NCI-H345 treated with DMSO at 0.1 percent for 48 hours (cell line): ENCODE data around the gene PDLIM3.
"Not testable (repeated sequence)": the region's sequence is repeated elsewhere in the genome, so short reads cannot be mapped to it uniquely, and the experiment has no call there.

ENCODE experiments used
- DNase-seq: peaks from one replicate; lab custom pipeline; 2025; ENCODE audit not compliant: unreplicated experiment; lab: John Stamatoyannopoulos, UW

PDLIM3 gene

GRCh38 chr4:185534866-185535611 is at the start of gene PDLIM3:
PDLIM3 (minus strand) TSS chr4:185535507; CDS start chr4:185535434, 73 bp downstream.
- DNase-seq, result peak; percentile 28

GRCh38 chr4:185583813-185584212 is 48.5 kb upstream of the PDLIM3 start:
- no peak for DNase-seq

GRCh38 chr4:185582651-185583400 is 47.5 kb upstream of the PDLIM3 start:
- no peak for DNase-seq

- no peak for DNase-seq
Measured at GRCh38 chr4:185580699-185581098, 45.4 kb upstream of the PDLIM3 start.

- DNase-seq, result no peak
Measured at GRCh38 chr4:185578284-185578683, 43.0 kb upstream of the PDLIM3 start.

- no peak for DNase-seq
Measured at GRCh38 chr4:185576962-185577950, 41.9 kb upstream of the PDLIM3 start.

- DNase-seq, result no peak
Measured at GRCh38 chr4:185576314-185576961, 41.1 kb upstream of the PDLIM3 start.

GRCh38 chr4:185573651-185574199 is 38.4 kb upstream of the PDLIM3 start:
- DNase-seq, result no peak

- no peak for DNase-seq
Measured at GRCh38 chr4:185570727-185571126, 35.4 kb upstream of the PDLIM3 start.

GRCh38 chr4:185567381-185568376 is 32.4 kb upstream of the PDLIM3 start:
- no peak for DNase-seq

GRCh38 chr4:185566972-185567371 is 31.7 kb upstream of the PDLIM3 start:
- no peak for DNase-seq

- DNase-seq, result no peak
Measured at GRCh38 chr4:185566425-185566824, 31.1 kb upstream of the PDLIM3 start.

- no peak for DNase-seq
Measured at GRCh38 chr4:185565696-185566095, 30.4 kb upstream of the PDLIM3 start.

GRCh38 chr4:185564349-185564748 is 29.0 kb upstream of the PDLIM3 start:
- no peak for DNase-seq

GRCh38 chr4:185562531-185562930 is 27.2 kb upstream of the PDLIM3 start:
- no peak for DNase-seq

- DNase-seq, result no peak
Measured at GRCh38 chr4:185560316-185560715, 25.0 kb upstream of the PDLIM3 start.

GRCh38 chr4:185559915-185560281 is 24.6 kb upstream of the PDLIM3 start:
- DNase-seq, result no peak

- not testable (repeated sequence) for DNase-seq
Measured at GRCh38 chr4:185559251-185559914, 24.1 kb upstream of the PDLIM3 start.
